Osteocyte (in vitro differentiated cells): Measurements from ENCODE around the gene KIRREL3. TPM values are rescaled to one million over a fixed set of nuclear protein-coding genes. Genes with fewer than 3 reads are reported as not detected.

ENCODE experiments used
- DNase-seq: peaks from one replicate; pipeline ENCODE4 v3.0.0; 2021; ENCODE audit warnings: mixed read lengths; ENCODE audit not compliant: unreplicated experiment; ENCODE audit errors: extremely low spot score
- H3K27ac Mint-ChIP-seq: one replicate; pipeline ENCODE4 v1.8.0; 2021; ENCODE audit warnings: mild to moderate bottlenecking, mixed read lengths; ENCODE audit not compliant: unreplicated experiment
- H3K27me3 Mint-ChIP-seq: one replicate; pipeline ENCODE4 v1.8.0; 2021; ENCODE audit warnings: mixed read lengths; ENCODE audit not compliant: unreplicated experiment
- H3K36me3 Mint-ChIP-seq: one replicate; pipeline ENCODE4 v1.8.0; 2021; ENCODE audit warnings: mixed read lengths; ENCODE audit not compliant: unreplicated experiment
- H3K4me1 Mint-ChIP-seq: one replicate; pipeline ENCODE4 v1.8.0; 2021; ENCODE audit warnings: mixed read lengths; ENCODE audit not compliant: unreplicated experiment
- H3K4me3 Mint-ChIP-seq: one replicate; pipeline ENCODE4 v1.8.0; 2021; ENCODE audit warnings: mild to moderate bottlenecking, moderate library complexity, mixed read lengths; ENCODE audit not compliant: unreplicated experiment
- H3K9me3 Mint-ChIP-seq: one replicate; pipeline ENCODE4 v1.8.0; 2021; ENCODE audit warnings: mixed read lengths; ENCODE audit not compliant: unreplicated experiment
- total RNA-seq: library from RNA; stranded (reverse); gene quantifications from 2 replicates; pipeline ENCODE4 v1.2.1, GENCODE V29; 2021
- TF ChIP-seq, protein P1 (sequence below): fragments of 200-600 bp; sonication (generic); IDR thresholded peaks from 2 replicates; pipeline ENCODE4 v1.5.0; 2021; ENCODE audit warnings: antibody characterized with exemption, mild to moderate bottlenecking, moderate library complexity

The KIRREL3 gene
- total RNA-seq, 1 donor from 2014 or later: 1.2 TPM

DNA sequence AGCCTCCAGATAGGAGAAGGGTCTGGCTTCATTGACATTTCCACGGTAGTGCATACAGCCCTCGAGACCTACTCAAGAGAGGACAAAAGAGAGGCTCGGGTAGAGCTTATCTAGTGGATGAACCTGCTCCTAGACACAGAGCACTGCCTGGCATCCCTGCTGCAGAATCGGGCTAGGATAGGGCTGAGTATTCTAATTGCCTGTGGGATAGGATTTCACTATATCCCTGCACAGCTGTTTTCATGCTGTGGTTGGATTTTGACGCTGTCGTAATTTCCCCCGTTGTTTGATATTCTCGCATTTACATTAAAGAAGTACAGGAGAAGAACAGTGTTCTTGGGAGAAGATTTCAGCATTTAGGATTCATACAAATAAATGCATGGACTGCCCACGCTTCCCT, 107.8 kb downstream of the KIRREL3 start:
- H3K4me3 Mint-ChIP-seq: no peak overlapping the region
- TF ChIP-seq, protein P1, sequence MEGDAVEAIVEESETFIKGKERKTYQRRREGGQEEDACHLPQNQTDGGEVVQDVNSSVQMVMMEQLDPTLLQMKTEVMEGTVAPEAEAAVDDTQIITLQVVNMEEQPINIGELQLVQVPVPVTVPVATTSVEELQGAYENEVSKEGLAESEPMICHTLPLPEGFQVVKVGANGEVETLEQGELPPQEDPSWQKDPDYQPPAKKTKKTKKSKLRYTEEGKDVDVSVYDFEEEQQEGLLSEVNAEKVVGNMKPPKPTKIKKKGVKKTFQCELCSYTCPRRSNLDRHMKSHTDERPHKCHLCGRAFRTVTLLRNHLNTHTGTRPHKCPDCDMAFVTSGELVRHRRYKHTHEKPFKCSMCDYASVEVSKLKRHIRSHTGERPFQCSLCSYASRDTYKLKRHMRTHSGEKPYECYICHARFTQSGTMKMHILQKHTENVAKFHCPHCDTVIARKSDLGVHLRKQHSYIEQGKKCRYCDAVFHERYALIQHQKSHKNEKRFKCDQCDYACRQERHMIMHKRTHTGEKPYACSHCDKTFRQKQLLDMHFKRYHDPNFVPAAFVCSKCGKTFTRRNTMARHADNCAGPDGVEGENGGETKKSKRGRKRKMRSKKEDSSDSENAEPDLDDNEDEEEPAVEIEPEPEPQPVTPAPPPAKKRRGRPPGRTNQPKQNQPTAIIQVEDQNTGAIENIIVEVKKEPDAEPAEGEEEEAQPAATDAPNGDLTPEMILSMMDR: no peak
- H3K9me3 Mint-ChIP-seq: peaks cover 8% of the 10 kb centered on the region
- H3K36me3 Mint-ChIP-seq: no peaks in the 10 kb centered on the region
- H3K27me3 Mint-ChIP-seq: no peaks in the 10 kb centered on the region
- H3K27ac Mint-ChIP-seq: no peak overlapping the region
- no peaks in the 10 kb centered on the region for H3K4me1 Mint-ChIP-seq
- DNase-seq: no peak

GRCh38 chr11:126891556-126892217, 108.9 kb downstream of the KIRREL3 start:
- Mint-ChIP-seq H3K36me3 (no peaks in the 10 kb centered on the region), H3K4me1 (peaks cover 2% of the 10 kb centered on the region), H3K27me3 (no peaks in the 10 kb centered on the region), H3K4me3 (no peak overlapping the region), H3K9me3 (peaks cover 5% of the 10 kb centered on the region), H3K27ac (no peak overlapping the region)
- TF ChIP-seq, protein P1: no peak
- DNase-seq: no peak

DNA sequence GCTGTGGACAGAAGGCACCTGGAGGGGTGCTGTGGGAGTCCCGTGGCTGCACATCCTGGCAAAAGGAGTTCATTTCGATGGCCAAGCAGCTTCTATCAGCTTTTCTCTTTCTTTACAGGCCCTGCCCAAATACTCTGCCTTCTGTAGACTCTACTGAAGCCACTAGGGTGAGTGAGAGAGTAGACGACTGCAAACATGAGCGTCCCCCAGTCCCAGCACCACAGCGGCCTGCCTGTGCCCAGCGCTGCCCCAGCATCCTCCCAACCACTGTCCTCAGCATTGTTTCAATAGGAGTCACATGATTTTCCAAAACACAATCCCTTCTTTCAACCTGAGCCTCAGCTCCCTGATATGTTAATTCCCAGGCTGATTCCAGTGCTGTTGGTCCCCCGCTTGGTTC, 110.0 kb downstream of the KIRREL3 start:
- DNase-seq: no peak
- no peak overlapping the region for H3K4me3 Mint-ChIP-seq
- H3K27ac Mint-ChIP-seq: no peak overlapping the region
- peaks cover 2% of the 10 kb centered on the region for H3K4me1 Mint-ChIP-seq
- no peaks in the 10 kb centered on the region for H3K27me3 Mint-ChIP-seq
- no peaks in the 10 kb centered on the region for H3K36me3 Mint-ChIP-seq
- TF ChIP-seq, protein P1: no peak
- no peaks in the 10 kb centered on the region for H3K9me3 Mint-ChIP-seq

DNA sequence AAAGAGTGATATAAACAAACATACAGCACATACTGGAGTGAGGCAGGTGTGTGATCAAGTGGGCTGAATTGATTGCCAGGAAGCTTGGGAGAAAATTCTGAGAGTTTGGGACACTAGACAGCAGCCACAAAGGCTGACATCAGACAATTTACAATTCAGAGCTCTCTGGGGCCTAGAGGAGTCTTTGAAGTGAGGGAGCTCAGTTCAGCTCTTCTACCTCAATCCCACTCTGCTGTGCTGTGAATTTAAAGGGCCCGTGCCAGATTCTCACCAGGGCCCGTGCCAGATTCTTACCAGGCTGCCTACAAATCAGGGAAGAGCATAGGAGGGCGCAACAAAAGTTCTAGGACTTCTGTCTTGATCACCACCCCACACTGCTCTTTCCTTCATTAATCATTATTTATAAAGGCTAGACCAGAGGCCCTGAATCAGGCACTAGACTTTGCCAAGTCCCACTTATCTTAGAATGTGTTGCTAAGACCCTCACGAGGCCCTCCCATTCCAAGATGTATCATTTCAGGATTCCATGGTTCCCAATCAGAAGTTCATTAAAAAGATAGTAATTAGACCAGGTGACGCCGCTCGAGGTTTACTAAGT, 112.4 kb downstream of the KIRREL3 start:
- Mint-ChIP-seq H3K36me3 (no peaks in the 10 kb centered on the region), H3K4me3 (no peak overlapping the region), H3K9me3 (no peaks in the 10 kb centered on the region), H3K27ac (no peak overlapping the region), H3K4me1 (peaks cover 2% of the 10 kb centered on the region), H3K27me3 (no peaks in the 10 kb centered on the region)
- TF ChIP-seq, protein P1: no peak
- no peak for DNase-seq

DNA sequence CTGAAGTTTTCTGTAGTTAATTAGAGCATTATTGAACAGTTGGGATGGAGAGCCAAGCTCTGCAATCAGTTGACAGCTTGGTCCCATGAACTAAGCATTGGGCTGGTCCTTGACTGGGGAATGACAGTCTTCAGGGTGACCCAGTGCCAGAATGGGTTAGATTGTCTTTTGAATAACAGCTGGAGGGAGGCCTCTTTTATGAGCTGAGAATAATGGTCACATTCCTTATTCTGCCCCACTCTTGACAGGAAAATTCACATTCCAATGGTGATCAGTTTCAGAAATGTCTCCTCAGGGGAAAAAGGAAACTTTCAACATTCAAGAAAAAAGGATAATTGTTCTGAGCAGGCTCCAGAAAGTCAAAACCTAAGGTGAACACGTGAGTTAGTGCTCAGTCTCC, 113.9 kb downstream of the KIRREL3 start:
- no peak for DNase-seq
- peaks cover 2% of the 10 kb centered on the region for H3K4me1 Mint-ChIP-seq
- H3K27me3 Mint-ChIP-seq: no peaks in the 10 kb centered on the region
- H3K9me3 Mint-ChIP-seq: no peaks in the 10 kb centered on the region
- TF ChIP-seq, protein P1: no peak
- H3K4me3 Mint-ChIP-seq: no peak overlapping the region
- H3K36me3 Mint-ChIP-seq: no peaks in the 10 kb centered on the region
- H3K27ac Mint-ChIP-seq: no peak overlapping the region
